CD4-positive, alpha-beta T cell treated with Interleukin-4 for 4 hours (primary cell): Measurements from ENCODE around the gene CLCN2.
A peak's percentile ranks its signal among the peaks of the same experiment; 100 is the strongest.

ENCODE experiments used
- DNase-seq: peaks from one replicate; pipeline ENCODE4 v3.0.0-alpha.2; 2020

CLCN2 gene

GRCh38 chr3:184359610-184360009 lies 1.8 kb downstream of the CLCN2 start:
- no peak for DNase-seq

- DNase-seq = no peak
Measured at GRCh38 chr3:184358921-184359350, 2.5 kb downstream of the CLCN2 start.

GRCh38 chr3:184358124-184358767 lies 3.2 kb downstream of the CLCN2 start:
- no peak for DNase-seq

GRCh38 chr3:184357248-184358123 lies 3.9 kb downstream of the CLCN2 start:
- no peak for DNase-seq

GRCh38 chr3:184355261-184356040 lies 6.0 kb downstream of the CLCN2 start:
- no peak for DNase-seq

GRCh38 chr3:184354754-184355153 lies 6.7 kb downstream of the CLCN2 start:
- no peak for DNase-seq

- peak; percentile 43 for DNase-seq
Measured at GRCh38 chr3:184354121-184354728, 7.2 kb downstream of the CLCN2 start.

GRCh38 chr3:184353546-184353941 lies 7.9 kb downstream of the CLCN2 start:
- no peak for DNase-seq

GRCh38 chr3:184352897-184353545 lies 8.4 kb downstream of the CLCN2 start:
- no peak for DNase-seq

GRCh38 chr3:184352149-184352785 lies 9.1 kb downstream of the CLCN2 start:
- no peak for DNase-seq

GRCh38 chr3:184351511-184352148 lies 9.8 kb downstream of the CLCN2 start:
- DNase-seq = no peak

GRCh38 chr3:184350618-184351017 lies 10.8 kb downstream of the CLCN2 start:
- DNase-seq = no peak

- DNase-seq = no peak
Measured at GRCh38 chr3:184349563-184350470, 11.6 kb downstream of the CLCN2 start.

- no peak for DNase-seq
Measured at GRCh38 chr3:184348057-184348382, 13.4 kb downstream of the CLCN2 start.

GRCh38 chr3:184347321-184348056 lies 13.9 kb downstream of the CLCN2 start:
- DNase-seq = no peak

GRCh38 chr3:184346480-184347190 lies 14.8 kb downstream of the CLCN2 start:
- no peak for DNase-seq

GRCh38 chr3:184345317-184346144 lies 15.9 kb downstream of the CLCN2 start:
- no peak for DNase-seq
